Muscle of back (tissue), 11 donors: ENCODE measurements around the gene TRABD2A. TPM values are rescaled to one million over a fixed set of nuclear protein-coding genes. Genes with fewer than 3 reads are reported as not detected.

ENCODE experiments used
- DNase-seq, 3 donors: peaks; one replicate each; pipeline versions ENCODE4 v3.0.0 to v3.0.0-alpha.2; 2013
- polyA plus RNA-seq, 10 donors: library from polyadenylated mRNA; unstranded; fragments of 120-200 nt; gene quantifications; one replicate each; pipeline ENCODE4 v1.2.1, GENCODE V29; 2013; ENCODE audit not compliant: insufficient read length in 10 of 10

The TRABD2A gene
- polyA plus RNA-seq, 10 donors: 0.12 to 7.8 (median 0.39) TPM

GRCh38 chr2:84854850-84855249 is 26.0 kb downstream of the TRABD2A start:
- DNase-seq: no peak

- no peak for DNase-seq
Measured at GRCh38 chr2:84851876-84852275, 29.0 kb downstream of the TRABD2A start.

DNA sequence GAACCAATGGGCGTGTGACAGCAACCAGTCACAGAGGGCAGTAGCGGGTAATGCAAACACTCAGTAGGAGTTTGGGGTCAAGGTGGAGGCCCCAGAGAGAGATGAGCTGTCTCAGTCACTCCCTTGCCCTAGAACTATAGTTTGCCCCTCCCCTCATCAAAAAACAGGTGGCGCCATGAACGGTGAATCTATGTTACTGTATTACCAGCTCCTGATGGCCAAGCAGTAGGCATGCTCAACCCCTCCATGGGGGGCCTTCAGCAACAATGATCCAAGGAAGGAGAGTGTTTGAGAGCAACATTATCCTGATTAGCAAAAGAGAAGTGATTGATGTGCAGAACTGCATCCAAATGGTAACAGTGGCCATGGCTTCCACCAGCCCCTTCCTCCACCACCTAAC is 30.4 kb downstream of the TRABD2A start:
- no peak for DNase-seq

DNA sequence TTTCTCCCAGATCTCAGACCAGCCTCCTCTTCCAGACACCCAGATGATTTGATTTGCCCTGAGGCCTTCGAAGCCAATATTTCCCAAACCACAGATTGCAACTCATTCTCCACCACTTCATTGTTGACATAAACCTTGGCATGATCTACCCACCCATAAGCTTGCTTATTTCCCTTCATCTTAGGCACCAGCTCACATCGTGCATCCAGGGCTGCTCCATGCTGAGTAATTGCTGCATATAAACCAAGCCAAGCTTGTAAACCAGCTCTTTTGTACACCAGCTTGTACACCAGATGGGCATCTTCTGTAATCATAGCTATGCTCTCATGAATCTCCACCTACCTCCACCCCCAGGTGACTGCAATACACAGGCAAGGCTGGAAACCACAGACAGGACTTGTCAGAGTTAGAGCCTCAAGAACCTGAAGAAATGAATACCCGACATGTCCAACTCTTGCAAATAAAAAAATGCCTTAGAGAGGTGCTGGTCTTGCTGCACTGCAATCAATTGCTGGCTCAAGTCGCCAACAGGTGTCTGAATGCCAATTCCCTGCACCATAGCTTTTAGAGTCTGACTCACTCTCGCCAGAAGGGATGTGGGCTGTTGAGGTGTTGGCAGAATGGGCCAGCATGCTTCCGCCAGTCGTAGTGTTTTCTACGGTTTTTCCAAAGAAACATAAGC is 31.5 kb downstream of the TRABD2A start:
- no peak for DNase-seq

GRCh38 chr2:84847326-84848050 is 33.4 kb downstream of the TRABD2A start:
- no peak for DNase-seq

GRCh38 chr2:84846741-84847142 is 34.1 kb downstream of the TRABD2A start:
- no peak for DNase-seq

- no peak for DNase-seq
Measured at GRCh38 chr2:84846041-84846663, 34.7 kb downstream of the TRABD2A start.

DNA sequence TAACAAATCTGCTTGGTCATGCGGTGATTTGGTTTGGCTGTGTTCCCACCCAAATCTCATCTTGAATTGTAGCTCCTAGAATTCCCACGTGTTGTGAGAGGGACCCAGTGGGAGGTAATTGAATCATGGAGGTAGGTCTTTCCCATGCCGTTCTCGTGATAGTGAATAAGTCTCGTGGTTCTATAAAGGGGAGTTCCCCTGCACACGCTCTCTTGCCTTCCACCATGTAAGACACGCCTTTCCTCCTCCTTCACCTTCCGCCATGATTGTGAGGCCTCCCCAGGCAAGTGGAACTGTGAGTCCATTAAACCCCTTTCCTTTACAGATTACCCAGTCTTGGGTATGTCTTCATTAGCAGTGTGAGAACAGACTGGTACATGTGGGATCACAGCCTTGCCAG is 36.7 kb downstream of the TRABD2A start:
- no peak for DNase-seq

DNA sequence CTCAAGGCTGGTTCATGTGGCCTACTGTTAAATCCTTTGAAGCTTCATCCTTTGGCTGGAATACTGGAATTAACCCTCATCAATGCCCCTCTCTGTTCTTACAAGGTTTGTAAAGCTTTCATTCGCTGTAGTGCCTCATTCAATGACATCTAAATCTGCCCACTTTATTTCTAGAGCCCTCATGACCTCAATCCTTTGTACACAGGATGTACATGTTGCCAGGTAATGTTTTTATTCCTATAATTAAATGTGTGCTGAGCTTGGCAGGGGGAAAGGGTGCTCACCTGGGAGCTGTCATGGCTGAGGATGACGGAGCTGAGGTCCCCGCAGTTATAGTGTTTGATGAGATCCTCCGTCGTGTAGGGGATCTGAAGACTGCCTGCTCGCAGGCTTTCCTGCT is 39.3 kb downstream of the TRABD2A start:
- no peak for DNase-seq

DNA sequence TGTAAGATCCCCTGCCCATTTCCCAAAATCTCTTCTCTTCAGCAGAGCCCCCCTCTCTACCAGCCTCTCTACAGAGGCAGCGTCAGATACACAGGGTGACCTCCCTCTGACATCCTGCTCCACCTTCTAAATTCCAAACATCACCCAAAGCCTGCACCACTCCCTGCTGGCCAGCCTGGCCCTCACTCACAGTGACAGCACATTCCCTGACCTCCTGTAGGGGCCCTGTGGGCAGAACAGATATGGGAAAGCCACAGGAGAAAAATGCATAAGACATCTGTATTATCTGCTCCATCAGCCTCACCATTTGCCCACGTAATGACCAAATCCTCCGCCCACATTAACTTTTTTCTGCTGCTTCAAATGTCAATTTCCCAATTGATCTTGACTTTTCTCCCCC is 40.6 kb downstream of the TRABD2A start:
- no peak for DNase-seq

GRCh38 chr2:84839851-84840250 is 41.0 kb downstream of the TRABD2A start:
- DNase-seq: no peak

GRCh38 chr2:84838434-84839145 is 42.3 kb downstream of the TRABD2A start:
- DNase-seq: no peak

DNA sequence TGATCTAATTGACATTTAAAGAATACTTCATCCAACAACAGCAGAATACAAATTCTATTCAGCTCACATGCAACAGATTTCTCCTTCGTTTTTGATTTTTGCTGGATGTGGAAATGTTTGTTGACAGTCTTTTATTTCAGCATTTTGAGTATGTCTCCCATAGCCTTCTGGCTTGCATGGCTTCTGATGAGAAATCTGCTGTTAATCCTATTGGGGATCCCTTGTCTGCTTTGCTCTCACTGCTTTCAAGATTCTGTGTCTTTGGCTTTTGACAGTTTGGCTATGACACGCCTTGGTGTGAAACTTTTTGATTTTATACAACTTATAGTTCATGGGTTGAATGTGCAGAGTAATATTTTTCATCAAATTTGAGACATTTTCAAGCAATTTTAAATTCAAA is 44.7 kb downstream of the TRABD2A start:
- no peak for DNase-seq

DNA sequence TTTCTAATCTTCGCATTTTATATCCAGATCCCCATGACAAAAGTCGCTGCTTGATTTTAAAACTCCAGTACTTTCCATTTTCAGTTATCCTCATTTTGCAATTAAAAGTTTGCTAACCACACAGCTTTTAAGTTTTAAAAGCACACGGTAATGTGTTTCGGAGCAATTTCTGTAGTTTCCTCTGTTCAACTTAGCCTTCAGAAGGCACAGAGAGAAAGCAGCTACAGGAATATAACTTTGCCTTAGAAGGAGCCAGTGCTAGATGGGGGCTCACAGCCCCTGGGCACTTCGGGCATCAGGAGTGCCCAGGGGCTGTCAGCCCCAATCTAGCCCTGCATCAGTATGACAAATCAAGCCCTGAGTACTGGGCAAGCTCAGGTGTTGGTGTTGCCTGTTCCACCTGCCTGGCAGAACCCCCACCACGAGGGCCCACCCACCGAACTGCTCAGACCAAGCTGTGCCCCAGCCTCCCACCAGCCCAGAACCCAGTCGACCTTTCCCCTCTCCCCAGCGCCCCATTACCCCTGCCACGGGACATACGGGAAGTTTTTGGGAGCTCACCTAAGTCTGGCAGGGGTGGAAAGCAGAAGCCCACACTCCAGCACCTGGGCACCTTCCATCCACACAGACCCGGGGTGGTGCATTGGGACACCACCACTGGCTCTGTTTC is 47.3 kb downstream of the TRABD2A start:
- no peak for DNase-seq

- peak in 2 of 3 donors; percentile 20 to 48 for DNase-seq
Measured at GRCh38 chr2:84832772-84833461, 48.0 kb downstream of the TRABD2A start.

GRCh38 chr2:84830758-84831500 is 50.0 kb downstream of the TRABD2A start:
- no peak for DNase-seq

DNA sequence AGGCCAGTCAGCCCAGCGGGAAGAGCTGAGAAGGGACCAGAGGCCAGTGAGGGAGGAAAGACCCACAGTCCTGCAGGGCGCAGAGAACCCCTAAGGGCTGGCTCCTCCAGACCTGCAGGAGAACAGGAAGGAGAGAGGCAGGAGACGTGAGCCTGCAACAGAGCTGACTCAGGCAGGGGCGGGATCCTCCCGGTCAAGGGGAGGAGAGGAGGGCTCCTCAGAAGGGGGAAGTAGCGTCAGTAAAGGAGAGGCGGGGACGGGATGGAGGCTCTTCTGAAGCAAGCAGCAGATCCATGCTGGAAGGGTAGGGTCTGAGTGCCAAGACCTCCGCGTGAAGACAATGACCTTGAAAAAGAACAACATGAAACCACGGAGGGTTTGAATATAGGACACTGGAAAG is 50.8 kb downstream of the TRABD2A start:
- DNase-seq: peak in 1 of 3 donors; percentile 33

GRCh38 chr2:84829693-84830092 is 51.2 kb downstream of the TRABD2A start:
- no peak for DNase-seq

DNA sequence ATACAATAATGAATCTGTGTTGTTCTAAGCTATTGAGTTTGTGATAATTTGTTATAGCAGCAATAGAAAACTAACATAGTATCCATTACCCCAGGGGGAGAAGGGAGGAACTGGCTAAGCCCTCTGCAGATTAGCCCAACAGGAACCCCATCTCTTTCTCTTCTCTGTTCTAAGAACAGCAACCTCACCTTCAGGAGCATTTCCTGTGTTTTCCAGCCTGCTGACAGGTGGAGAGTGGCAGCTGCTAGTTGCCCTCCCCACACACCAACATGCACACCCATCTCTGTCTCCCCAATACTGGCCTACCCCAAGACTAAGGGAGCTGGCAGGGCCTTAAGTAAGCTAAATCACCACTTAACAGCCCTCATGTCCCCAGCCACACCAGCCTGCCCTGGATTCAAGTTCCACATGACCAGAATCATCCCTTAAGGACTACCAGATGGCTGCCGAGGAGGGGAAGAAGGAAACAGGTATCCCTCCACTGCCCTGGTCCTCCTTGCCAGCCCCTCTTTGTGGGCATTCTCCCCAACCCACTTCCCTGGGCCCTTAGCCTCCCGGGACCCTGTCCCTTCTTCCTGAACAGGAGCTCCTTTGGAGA is 52.8 kb downstream of the TRABD2A start:
- DNase-seq: no peak

- no peak for DNase-seq
Measured at GRCh38 chr2:84823788-84824187, 57.1 kb downstream of the TRABD2A start.
